ENCODE measurements around the gene NGRN. TPM values are rescaled to one million over a fixed set of nuclear protein-coding genes. Genes with fewer than 3 reads are reported as not detected.
A peak's percentile ranks its signal among the peaks of the same experiment; 100 is the strongest.

NGRN gene
- total RNA-seq, 1 experiment from 2014 or later = 57.4 TPM

GRCh38 chr15:90241343-90242192, 23.9 kb upstream of the NGRN start:
- no peak for DNase-seq
- Histone ChIP-seq H3K9me3 (ENCODE audit: insufficient read depth, low read depth) (no peaks in the 10 kb centered on the region), H3K27me3 (ENCODE audit: insufficient read depth, low read depth) (no peaks in the 10 kb centered on the region), H3K27ac (no peak overlapping the region), H3K9me2 (ENCODE audit: insufficient read depth) (no peaks in the 10 kb centered on the region), H3F3A (ENCODE audit: insufficient read depth, low read depth) (peaks cover 20% of the 10 kb centered on the region; the same call in 1 of the 2 replicates), H3K4me3 (no peak overlapping the region), H4K20me1 (ENCODE audit: insufficient read depth) (no peaks in the 10 kb centered on the region), H3K36me3 (ENCODE audit: low read depth) (peaks cover 14% of the 10 kb centered on the region), H2AFZ (no peak overlapping the region), H3K79me2 (ENCODE audit: low read depth) (0 out of 2 replicates have a peak, but pooled peaks cover under 1% of the 10 kb centered on the region), H3K4me1 (replicated peaks; ENCODE audit: insufficient read depth) (peaks cover 9% of the 10 kb centered on the region; the same call in 1 of the 2 replicates), H3K4me2 (no peak overlapping the region)
- ChIA-PET CTCF (no interaction called here), POLR2A (ENCODE audit: unreplicated experiment) (no interaction called here)
- BruUV-seq (replicated peaks) = no TSS peak
- intact Hi-C loops (cut with micrococcal nuclease; ENCODE audit: unreplicated experiment) = no loop called here
- TF ChIP-seq EZH2 (IDR thresholded peaks at IDR 0.05; ENCODE audit: low read depth) (no peak), CTCF (conservative IDR thresholded peaks at IDR 0.05) (no peak)

GRCh38 chr15:90243943-90244639, 21.4 kb upstream of the NGRN start:
- H3K36me3 ChIP-seq (ENCODE audit: low read depth) = no peaks in the 10 kb centered on the region
- no peaks in the 10 kb centered on the region for H4K20me1 ChIP-seq (ENCODE audit: insufficient read depth)
- H3K27ac ChIP-seq = no peak overlapping the region
- H3K9me2 ChIP-seq (ENCODE audit: insufficient read depth) = no peaks in the 10 kb centered on the region
- H3K4me2 ChIP-seq = no peak overlapping the region
- H2AFZ ChIP-seq = no peak overlapping the region
- no peaks in the 10 kb centered on the region for H3K9me3 ChIP-seq (ENCODE audit: insufficient read depth, low read depth)
- no peaks in the 10 kb centered on the region for H3K27me3 ChIP-seq (ENCODE audit: insufficient read depth, low read depth)
- peaks cover 21% of the 10 kb centered on the region; the same call in 1 of the 2 replicates for H3F3A ChIP-seq (ENCODE audit: insufficient read depth, low read depth)
- H3K4me3 ChIP-seq = no peak overlapping the region
- no peak for TF ChIP-seq EZH2 (IDR thresholded peaks at IDR 0.05; ENCODE audit: low read depth)
- no peak for TF ChIP-seq CTCF (conservative IDR thresholded peaks at IDR 0.05)
- no peaks in the 10 kb centered on the region for H3K79me2 ChIP-seq (ENCODE audit: low read depth)
- ChIA-PET POLR2A (ENCODE audit: unreplicated experiment) (no interaction called here), CTCF (no interaction called here)
- BruUV-seq (replicated peaks) = no TSS peak
- intact Hi-C loops (cut with micrococcal nuclease; ENCODE audit: unreplicated experiment) = no loop called here
- no peaks in the 10 kb centered on the region for H3K4me1 ChIP-seq (replicated peaks; ENCODE audit: insufficient read depth)
- no peak for DNase-seq

GRCh38 chr15:90248789-90249202, 16.7 kb upstream of the NGRN start:
- POLR2A ChIA-PET (ENCODE audit: unreplicated experiment) = interaction anchor here (0.5 to 1.2 kb wide), 4 partner anchors 10 to 89 kb away, joined by 3 to 9 read pairs (median 4); partner anchors contain the start of genes CIB1 and GDPGP1
- Histone ChIP-seq H3K9me2 (ENCODE audit: insufficient read depth) (no peaks in the 10 kb centered on the region), H3F3A (ENCODE audit: insufficient read depth, low read depth) (peaks cover 26% of the 10 kb centered on the region; the same call in 1 of the 2 replicates), H3K4me1 (replicated peaks; ENCODE audit: insufficient read depth) (0 out of 2 replicates have a peak, but pooled peaks cover 7% of the 10 kb centered on the region), H3K79me2 (ENCODE audit: low read depth) (no peaks in the 10 kb centered on the region), H3K27ac (no peak overlapping the region), H2AFZ (peak overlapping the region; percentile 89), H3K4me2 (peak overlapping the region; percentile 88), H3K9me3 (ENCODE audit: insufficient read depth, low read depth) (no peaks in the 10 kb centered on the region), H3K36me3 (ENCODE audit: low read depth) (no peaks in the 10 kb centered on the region), H4K20me1 (ENCODE audit: insufficient read depth) (no peaks in the 10 kb centered on the region), H3K4me3 (peak overlapping the region; percentile 75; the same call in 1 of the 2 replicates), H3K27me3 (ENCODE audit: insufficient read depth, low read depth) (no peaks in the 10 kb centered on the region)
- intact Hi-C loops (cut with micrococcal nuclease; ENCODE audit: unreplicated experiment) = loop anchor here (2.0 kb wide), 1 partner anchor 16 kb away; the partner anchor contains the start of gene NGRN
- CTCF ChIA-PET = interaction anchor here (0.6 to 0.7 kb wide), 2 partner anchors 10 to 411 kb away, joined by 3 read pairs; no protein-coding TSS in a partner anchor
- no peak for DNase-seq
- no peak for TF ChIP-seq CTCF (conservative IDR thresholded peaks at IDR 0.05)
- TF ChIP-seq EZH2 (IDR thresholded peaks at IDR 0.05; ENCODE audit: low read depth) = no peak
- BruUV-seq (replicated peaks) = no TSS peak
